Nucleus accumbens (tissue), 56 donors: ENCODE data around the gene CBR4.

Source experiments
- DNase-seq, 56 donors: peaks; one replicate each; lab custom pipeline; 2025; lab: John Stamatoyannopoulos, UW

CBR4 gene

GRCh38 chr4:169010125-169011023, at the start of gene CBR4:
Gene CBR4, minus strand, starts transcription at chr4:169010255. Its CDS starts 166 bp downstream, at chr4:169010089.
- peak; percentile 60 to 100 (median 98) for DNase-seq

- DNase-seq, result peak in 9 of 56 donors; percentile 6 to 49 (median 18)
These were observed 49.5 kb upstream of the CBR4 start for GRCh38 chr4:169059306-169060211.

GRCh38 chr4:169058312-169058711, 48.3 kb upstream of the CBR4 start:
- DNase-seq, result peak in 1 of 56 donors; percentile 1

GRCh38 chr4:169054879-169055278, 44.8 kb upstream of the CBR4 start:
- DNase-seq, result no peak

- no peak for DNase-seq
These were observed 42.5 kb upstream of the CBR4 start for GRCh38 chr4:169052594-169052945.

GRCh38 chr4:169051761-169052593, 41.9 kb upstream of the CBR4 start:
- no peak for DNase-seq

- no peak for DNase-seq
These were observed 41.1 kb upstream of the CBR4 start for GRCh38 chr4:169050881-169051760.

GRCh38 chr4:169050284-169050683, 40.2 kb upstream of the CBR4 start:
- DNase-seq, result no peak

- DNase-seq, result no peak
These were observed 38.9 kb upstream of the CBR4 start for GRCh38 chr4:169048868-169049414.

- DNase-seq, result no peak
These were observed 37.9 kb upstream of the CBR4 start for GRCh38 chr4:169047956-169048355.

- DNase-seq, result no peak
These were observed 36.0 kb upstream of the CBR4 start for GRCh38 chr4:169045862-169046584.

GRCh38 chr4:169044714-169045447, 34.8 kb upstream of the CBR4 start:
- DNase-seq, result no peak

GRCh38 chr4:169042608-169043007, 32.6 kb upstream of the CBR4 start:
- DNase-seq, result no peak

GRCh38 chr4:169040559-169041261, 30.7 kb upstream of the CBR4 start:
- DNase-seq, result no peak

- no peak for DNase-seq
These were observed 29.3 kb upstream of the CBR4 start for GRCh38 chr4:169039251-169039954.

- DNase-seq, result no peak
These were observed 27.5 kb upstream of the CBR4 start for GRCh38 chr4:169037506-169037905.
